Tibial nerve (tissue), 4 donors: ENCODE results near the gene HDAC2.
"Not testable (repeated sequence)": the region's sequence is repeated elsewhere in the genome, so short reads cannot be mapped to it uniquely, and the experiment has no call there.

Experiments used
- CTCF ChIP-seq, 5 experiments: fragments of 200-600 bp in 3 of 5; fragments of 450-650 bp in 2 of 5; sonication (generic) in 3 of 5; IDR thresholded peaks; one replicate each; pipeline ENCODE4 v1.5.1; 2016 to 2019; ENCODE audit warnings: antibody characterized with exemption in 5 of 5, mild to moderate bottlenecking in 3 of 5, moderate library complexity in 2 of 5
- EP300 ChIP-seq, 2 donors: sonication (generic); formaldehyde crosslinking; IDR thresholded peaks; one replicate each; pipeline ENCODE4 v1.6.1; 2017; ENCODE audit warnings: antibody characterized with exemption in 2 of 2, mild to moderate bottlenecking in 1 of 2
- POLR2A ChIP-seq, 2 donors: fragments of 450-650 bp; IDR thresholded peaks; one replicate each; pipeline ENCODE4 v1.6.1; 2017; ENCODE audit warnings: antibody characterized with exemption in 2 of 2, mild to moderate bottlenecking in 2 of 2, moderate library complexity in 2 of 2

GRCh38 chr6:114014106-114014505, 43.2 kb upstream of the HDAC2 start:
- TF ChIP-seq POLR2A, CTCF, EP300 (IDR thresholded peaks at IDR 0.05): not testable (repeated sequence)
